Medulla oblongata (tissue), 1 donor: ENCODE measurements around the gene JADE2.
A peak's percentile ranks its signal among the peaks of the same experiment; 100 is the strongest.
"Not testable (repeated sequence)": the region's sequence is repeated elsewhere in the genome, so short reads cannot be mapped to it uniquely, and the experiment has no call there.

ENCODE experiments used
- DNase-seq: peaks from one replicate; pipeline ENCODE4 v3.0.0-alpha.2; 2015; ENCODE audit errors: extremely low spot score

The JADE2 gene

DNA sequence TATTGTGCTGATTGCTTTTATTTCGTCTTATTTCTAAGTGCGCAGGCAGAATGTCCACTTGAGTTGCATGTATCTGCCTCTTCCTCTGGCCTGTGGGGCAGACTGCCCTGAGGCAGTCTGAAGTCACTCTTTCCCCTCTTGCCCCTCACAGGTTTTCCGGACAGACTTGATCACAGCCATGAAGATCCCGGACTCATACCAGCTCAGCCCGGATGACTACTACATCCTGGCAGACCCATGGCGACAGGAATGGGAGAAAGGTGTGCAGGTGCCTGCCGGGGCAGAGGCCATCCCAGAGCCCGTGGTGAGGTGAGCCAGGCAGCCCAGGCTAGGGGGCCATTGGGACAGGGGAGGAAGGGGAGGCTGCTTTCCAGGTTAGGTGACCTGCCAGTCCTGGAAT, 26.4 kb downstream of the JADE2 start:
- no peak for DNase-seq

DNA sequence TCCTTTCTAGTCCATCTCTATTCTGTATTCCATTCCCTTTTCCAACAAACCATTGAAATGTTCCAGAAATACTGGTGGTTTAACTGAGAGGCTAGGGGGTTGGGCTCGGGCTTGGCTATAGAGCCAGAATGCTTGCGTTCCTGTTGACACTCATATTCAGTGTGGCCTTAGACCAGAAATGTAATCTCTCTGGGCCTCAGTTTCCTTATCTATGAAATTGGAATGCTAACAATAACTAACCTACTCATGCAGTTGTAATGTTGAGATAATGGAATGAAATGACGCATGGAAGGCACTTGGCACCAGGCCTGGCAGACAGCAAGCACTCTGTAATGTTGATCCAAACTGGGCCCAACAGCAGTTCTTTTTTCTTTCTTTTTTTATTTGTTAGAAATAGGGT, 26.8 kb downstream of the JADE2 start:
- DNase-seq: no peak

- DNase-seq: not testable (repeated sequence)
Measured at GRCh38 chr5:134552716-134553115, 27.2 kb downstream of the JADE2 start.

DNA sequence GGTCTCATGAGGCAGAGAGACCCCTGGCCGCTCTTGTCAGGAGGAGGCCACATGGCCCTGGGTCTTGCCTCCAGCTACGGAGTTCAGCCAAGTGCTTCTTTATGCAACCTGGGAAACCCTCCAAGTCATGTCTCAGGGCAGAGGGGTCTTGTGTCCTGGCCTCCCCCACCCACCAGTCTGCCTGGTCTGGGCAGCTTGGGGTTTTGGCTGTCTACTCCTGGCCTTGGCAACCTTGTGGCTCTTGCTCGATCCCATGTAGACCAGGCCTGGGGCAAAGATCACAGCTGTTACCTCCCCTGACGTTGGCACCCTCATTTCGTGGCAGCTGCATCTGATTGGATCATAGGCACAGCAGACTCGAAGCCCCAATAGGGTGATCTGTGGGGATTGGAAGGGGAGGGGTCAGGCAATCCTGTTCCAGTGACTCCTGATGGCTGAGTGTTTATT, 28.4 kb downstream of the JADE2 start:
- no peak for DNase-seq

GRCh38 chr5:134554319-134555222, 29.1 kb downstream of the JADE2 start:
- DNase-seq: peak; percentile 41

DNA sequence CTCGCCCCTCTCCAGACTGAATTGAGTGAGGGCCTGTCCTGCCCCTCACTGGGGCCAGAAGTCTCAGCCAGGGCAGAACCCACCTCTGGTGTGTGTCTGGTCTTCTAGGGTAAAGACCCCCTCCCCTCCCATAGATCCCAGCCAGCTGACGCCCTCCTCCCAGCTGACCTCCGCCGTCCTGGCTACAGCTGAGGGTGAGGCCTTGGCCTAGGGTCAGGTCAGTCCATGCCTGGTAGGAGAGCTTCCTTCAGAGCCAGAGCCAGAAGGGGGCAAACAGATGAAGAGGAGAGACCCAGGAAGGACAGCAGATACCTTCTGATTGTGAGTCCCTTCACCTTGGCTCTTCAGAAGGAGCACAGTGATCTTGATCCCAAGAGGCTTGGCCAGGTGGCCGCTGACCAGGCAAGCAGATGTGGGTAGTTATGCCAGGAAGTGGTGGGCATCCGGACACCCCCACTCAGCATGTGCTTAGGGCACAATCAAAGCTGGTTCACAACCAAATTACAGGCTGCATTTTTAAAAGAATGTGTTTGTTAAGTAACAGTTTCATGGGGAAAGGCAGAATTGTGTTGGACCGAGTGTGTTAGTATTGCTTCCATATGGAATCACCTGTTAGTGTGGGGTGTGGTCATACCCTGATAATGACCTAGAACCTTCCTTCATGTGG, 29.9 kb downstream of the JADE2 start:
- no peak for DNase-seq

GRCh38 chr5:134555890-134556311, 30.4 kb downstream of the JADE2 start:
- peak; percentile 30 for DNase-seq

- DNase-seq: not testable (repeated sequence)
Measured at GRCh38 chr5:134556588-134556987, 31.1 kb downstream of the JADE2 start.

- no peak for DNase-seq
Measured at GRCh38 chr5:134556994-134557393, 31.5 kb downstream of the JADE2 start.

DNA sequence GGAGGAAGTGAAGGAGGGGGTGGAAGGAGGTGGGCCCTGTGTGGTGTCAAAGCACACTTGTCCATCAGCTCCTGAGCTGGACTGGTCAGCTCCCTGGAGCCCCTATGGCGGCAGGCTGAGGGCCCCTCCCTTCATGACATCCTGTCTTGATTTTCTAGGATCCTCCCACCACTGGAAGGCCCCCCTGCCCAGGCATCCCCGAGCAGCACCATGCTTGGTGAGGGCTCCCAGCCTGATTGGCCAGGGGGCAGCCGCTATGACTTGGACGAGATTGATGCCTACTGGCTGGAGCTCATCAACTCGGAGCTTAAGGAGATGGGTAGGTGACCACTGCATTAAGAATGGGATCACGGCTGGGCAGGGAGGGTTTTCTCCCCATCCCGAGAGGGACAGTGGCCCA, 34.2 kb downstream of the JADE2 start:
- no peak for DNase-seq

GRCh38 chr5:134560698-134561097, 35.2 kb downstream of the JADE2 start:
- DNase-seq: no peak

DNA sequence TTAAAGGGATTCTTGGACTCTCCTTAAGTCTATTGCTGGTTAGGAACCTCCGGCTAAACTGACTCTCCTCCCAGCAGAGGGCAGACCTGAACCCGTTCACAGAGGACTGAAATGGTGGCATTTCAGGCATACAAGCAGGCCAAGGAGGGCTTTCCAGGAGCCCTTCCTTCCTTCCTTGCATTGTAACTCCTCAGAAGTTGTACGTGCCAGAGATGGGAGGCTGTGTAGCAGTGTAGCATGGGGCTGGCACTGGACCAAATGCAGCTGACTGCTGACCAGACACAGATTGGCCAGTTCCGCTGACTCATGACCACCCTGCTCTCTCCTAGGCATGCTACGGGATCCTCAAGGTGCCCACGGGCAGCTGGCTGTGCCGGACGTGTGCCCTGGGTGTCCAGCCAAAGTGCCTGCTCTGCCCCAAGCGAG, 36.4 kb downstream of the JADE2 start:
- no peak for DNase-seq

DNA sequence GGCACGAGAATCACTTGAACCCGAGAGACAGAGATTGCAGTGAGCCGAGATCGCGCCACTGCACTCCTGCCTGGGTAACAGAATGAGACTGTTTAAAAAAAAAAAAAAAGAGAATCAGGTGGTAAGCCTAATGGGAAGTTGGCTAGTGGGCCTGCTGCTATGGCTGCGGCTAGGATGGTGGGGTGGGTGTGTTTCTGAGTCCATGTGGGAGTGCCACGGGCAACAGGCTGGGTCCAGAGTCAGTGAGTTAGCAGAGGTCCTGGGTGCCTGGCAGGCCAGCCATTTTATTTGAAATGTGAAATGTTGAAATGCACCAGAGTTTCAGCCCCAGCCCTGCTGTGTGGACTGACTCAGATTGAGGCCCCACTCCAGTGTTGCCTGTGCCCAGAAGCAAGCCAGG, 37.8 kb downstream of the JADE2 start:
- DNase-seq: no peak

- DNase-seq: no peak
Measured at GRCh38 chr5:134563962-134564361, 38.5 kb downstream of the JADE2 start.

DNA sequence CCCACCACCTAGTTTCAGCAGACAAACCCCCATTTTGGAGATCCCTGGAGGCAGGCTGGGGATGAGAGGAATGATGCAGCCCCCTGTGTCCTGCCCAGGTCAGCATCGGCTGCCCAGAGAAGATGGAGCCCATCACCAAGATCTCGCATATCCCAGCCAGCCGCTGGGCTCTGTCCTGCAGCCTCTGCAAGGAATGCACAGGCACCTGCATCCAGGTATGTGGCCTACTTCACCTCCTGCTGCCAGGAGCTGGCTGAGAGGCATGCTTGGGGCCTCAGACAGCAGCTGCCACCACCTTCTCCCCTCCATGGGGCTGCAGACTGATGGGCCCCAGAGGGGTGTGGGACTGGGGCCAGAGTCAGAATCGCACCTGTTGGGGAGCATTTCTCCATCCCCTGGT, 38.9 kb downstream of the JADE2 start:
- DNase-seq: no peak

DNA sequence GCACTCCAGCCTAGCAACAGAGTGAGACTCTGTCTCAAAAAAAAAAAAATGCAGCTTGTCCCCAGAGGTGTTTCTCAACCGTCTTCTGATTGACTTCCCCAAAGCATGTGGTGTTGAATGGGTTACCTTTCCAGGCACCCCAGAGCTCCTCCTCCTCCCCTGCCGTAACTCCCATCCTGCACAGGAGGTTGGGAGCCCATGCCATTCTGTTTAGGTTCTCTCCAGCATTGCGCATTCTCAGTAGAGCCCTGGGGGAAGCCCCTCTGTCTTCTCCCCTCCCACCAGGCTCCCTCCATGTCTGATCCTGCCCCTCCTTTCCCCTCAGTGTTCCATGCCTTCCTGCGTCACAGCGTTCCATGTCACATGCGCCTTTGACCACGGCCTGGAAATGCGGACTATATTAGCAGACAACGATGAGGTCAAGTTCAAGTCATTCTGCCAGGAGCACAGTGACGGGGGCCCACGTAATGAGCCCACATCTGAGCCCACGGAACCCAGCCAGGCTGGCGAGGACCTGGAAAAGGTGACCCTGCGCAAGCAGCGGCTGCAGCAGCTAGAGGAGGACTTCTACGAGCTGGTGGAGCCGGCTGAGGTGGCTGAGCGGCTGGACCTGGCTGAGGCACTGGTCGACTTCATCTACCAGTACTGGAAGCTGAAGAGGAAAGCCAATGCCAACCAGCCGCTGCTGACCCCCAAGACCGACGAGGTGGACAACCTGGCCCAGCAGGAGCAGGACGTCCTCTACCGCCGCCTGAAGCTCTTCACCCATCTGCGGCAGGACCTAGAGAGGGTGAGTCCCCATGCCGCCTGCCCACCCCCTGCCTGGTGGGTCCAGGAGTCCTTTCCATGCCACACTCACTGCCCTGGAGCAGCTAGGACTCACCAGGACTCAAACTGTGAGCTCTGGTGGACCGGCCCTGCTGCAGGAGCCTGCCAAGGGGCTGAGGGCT, 40.6 kb downstream of the JADE2 start:
- DNase-seq: no peak

DNA sequence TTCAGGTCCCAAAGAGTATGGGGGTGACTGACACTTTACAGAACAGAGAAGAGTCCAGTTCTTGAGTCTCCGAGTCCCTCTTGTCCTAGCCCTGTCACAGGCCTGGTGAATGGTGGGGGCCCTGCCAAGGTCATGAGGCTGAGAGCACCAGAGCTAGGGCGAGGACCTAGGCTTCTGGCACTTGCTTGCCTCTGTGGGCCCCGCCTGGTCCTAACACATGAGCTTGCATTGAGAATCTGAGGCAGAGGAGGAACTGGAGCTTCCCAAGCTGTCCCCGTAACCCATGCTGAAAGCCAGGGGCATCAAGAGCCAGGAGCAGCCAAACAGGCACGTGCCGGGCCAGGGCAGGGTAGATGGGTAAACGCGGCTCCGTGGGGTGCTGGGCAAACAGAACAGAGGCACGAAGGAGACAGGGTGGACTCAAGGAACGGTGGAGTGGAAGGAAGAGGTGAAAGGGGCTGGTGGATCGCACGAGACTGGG, 41.3 kb downstream of the JADE2 start:
- DNase-seq: no peak

DNA sequence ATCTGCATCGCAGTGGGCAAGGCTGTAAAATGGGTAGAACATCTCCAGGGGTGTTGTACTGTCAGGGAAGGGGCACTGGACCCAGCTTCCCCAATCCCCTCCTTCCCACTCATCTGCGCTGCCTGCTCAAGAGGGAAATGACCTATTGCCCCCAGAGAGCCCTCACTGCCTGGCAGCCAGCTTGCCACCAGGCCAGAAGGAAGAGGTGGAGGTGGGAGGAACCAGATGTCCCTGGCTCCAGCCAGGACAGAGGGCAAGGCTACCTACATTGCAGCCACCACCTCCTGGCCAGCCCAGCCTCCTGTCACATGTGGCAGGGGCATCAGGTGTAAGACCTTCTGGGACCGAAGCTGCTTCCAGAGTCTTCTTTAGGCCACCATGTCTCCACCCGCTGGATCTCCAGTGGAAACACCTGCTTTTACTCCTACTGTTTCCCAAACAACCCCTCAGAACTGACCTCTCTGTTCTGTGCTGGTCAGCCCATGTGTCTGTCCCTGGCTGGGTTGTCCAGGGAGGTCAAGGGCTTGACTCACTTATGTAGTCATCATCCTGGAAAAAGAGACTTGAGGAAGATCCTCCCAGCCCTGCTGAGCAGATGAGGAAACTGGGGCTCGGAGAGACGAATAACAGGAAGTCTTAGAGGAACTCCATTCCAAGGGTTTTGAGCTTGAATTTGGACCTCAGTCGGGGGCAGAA, 42.3 kb downstream of the JADE2 start:
- DNase-seq: no peak

DNA sequence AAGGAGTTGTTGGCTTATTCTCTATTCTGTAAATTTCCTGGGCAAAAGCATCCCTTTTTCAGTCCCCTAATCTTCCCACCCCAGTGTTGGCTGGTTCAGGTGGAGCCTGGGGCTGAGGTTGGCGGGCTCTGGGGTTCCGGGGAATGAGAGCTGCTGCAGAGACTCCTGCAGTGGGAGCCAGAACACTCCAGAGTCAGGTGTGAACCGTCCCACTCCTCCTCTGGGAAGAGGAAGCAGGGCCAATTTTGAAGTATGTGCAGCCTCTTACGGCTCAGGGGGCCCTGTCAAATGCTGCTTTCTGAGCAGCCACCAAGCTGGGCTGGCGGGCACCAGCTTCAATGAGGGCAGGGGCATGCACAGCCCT, 42.8 kb downstream of the JADE2 start:
- no peak for DNase-seq

- DNase-seq: peak; percentile 84
Measured at GRCh38 chr5:134568761-134569695, 43.6 kb downstream of the JADE2 start.
